HG03457 (cell line): ENCODE measurements around the gene KDM4D.
"Not testable (repeated sequence)": the region's sequence is repeated elsewhere in the genome, so short reads cannot be mapped to it uniquely, and the experiment has no call there.

Experiments
- ATAC-seq: cut with Tn5 transposase; IDR thresholded peaks from one replicate; pipeline ENCODE4 v1.9.1; 2021; ENCODE audit warnings: moderate number of reproducible peaks; ENCODE audit not compliant: unreplicated experiment

KDM4D gene

DNA sequence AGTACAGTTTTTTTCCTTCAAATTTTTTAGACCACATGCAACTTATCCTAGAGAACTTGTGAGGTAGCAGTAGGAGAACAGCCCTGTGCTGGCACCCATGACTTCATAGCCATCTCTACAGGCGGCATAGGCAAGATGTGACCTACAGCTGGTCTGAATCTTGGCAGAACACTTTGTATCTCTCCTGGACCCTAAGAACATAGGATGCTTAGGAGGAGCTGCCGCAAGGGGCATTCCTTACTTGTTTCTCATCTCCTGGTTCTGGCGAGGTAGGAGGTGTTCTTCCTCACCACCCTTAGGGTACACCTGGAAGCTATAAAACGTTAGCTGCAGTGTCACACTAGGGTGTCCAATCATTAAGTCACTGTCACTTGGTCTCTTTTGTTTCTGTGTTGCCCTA is 16.5 kb upstream of the KDM4D start:
- no peak for ATAC-seq

DNA sequence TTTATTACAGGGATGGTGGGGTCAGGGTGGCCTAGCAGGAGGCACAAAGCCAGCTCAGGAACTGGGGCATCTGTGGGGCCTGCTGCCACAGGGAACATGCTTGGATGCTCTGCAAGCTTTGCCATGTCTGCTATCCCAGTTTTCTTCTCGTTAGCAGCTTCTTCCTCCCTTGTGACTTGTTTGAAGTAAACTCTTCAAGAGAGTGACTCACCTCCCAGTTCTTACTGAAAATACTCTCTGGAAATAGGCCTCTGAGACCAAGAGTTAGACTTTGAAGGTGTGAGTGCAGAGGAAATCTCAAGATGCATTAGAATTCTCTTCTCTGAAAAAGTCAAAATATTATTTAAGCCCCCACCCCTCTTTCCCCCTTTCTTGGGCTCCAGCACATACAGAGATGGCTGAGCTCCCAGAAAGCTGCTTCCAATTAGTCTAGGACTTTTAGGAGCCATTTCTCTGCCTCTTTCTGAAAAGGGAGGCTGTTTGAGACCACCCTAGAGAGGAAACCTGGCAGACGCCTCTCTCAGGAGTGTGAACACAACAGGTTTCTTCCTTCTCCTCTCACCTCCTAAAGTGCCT is 15.3 kb upstream of the KDM4D start:
- ATAC-seq: no peak

DNA sequence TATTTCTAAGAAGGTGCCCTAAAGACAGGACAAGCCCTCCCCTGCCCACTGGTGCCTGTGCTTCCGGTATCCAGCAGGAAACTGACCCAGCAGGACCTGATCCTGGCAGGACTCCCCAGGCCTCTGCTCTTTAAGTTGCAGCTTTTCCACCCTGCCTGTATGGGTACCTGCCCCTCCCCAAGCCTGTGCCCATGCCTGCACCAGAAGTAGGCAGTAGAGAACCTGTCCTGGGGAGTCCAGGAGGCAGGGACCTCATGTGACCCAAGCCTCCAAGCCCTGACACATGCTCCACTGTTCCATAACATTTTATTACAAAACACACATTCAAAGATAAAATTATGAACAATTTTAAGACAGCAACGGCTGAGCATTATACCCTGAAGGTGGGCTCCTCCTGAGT is 14.3 kb upstream of the KDM4D start:
- ATAC-seq: no peak

DNA sequence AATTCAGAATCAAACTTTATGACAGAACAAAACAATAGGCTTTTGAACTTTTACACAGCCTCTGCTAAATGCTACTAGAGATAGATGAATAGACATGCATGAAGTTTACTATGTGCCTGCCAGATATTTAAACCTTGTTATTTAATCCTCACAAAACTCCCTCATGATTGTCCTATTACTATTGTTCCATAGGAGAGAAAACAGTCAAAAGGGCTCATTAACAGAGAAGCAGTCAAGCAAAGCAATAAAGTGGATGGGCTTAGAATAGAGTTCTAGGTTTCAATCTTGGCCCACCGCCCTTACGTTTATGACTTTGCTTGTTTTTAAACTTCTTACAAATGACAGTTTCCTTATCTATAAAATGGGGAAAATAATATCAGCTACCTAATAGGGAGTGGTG is 13.0 kb upstream of the KDM4D start:
- ATAC-seq: no peak

DNA sequence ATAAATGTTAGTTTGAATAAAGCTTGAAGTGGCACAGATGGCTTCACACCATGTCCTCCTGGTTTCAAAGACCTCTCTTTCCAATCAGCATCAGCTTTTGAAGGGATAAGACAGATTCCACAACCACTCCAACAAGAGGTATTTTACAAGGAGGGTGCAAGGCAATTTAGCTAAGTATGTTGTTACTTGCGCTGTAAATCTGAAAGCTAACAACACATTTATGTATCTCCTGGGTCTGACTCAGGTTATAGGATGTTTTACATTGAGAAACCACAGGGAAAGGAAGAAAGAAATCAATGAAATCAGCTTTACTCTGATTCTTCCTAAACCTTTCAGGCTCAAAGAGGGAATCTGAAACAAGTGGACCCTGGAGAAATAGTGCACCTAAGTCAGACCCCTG is 12.3 kb upstream of the KDM4D start:
- no peak for ATAC-seq

DNA sequence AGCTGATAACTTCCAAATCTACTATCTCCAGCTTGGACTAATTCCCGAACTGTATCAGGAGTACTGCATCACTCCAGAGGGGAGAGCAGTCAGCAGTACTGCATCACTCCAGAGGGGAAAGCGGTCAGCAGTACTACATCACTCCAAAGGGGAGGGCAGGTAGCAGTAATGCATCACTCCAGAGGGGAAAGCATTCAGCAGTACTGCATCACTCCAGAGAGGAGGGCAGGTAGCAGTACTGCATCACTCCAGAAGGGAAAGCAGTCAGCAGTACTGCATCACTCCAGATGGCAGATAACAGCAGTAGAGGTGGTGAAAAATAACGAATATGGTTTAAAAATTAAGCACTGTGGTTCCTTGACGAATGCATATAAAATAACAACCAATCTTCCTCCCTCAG is 8.6 kb upstream of the KDM4D start:
- ATAC-seq: no peak

DNA sequence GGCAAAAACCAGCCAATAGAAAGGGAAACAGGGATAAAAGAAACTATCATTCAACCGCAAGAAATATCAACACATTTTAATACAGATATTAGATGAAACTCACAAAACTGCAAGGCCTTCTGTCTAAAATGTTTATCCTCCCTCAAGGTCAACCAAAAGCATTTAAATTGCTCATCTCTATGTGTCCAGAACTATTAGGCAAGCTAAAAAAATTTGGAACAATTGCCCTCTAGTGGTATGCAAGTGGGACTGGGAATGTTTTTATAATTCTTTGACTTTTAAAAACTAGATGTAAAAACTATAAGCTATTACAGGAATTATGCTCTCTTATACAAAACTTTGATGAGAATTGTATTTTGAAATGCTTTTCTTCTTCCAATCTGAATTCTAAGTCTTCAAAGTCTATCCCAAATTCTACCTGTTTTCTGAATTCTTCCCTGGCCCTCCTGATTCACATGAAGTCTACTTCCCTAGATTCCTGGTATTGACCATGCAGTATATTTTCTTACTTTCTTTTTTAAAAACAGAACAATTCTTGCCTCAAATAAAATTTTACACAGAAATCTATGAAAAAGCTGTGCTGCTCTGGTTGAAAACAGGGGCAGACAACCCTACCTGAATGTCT is 5.1 kb upstream of the KDM4D start:
- no peak for ATAC-seq

DNA sequence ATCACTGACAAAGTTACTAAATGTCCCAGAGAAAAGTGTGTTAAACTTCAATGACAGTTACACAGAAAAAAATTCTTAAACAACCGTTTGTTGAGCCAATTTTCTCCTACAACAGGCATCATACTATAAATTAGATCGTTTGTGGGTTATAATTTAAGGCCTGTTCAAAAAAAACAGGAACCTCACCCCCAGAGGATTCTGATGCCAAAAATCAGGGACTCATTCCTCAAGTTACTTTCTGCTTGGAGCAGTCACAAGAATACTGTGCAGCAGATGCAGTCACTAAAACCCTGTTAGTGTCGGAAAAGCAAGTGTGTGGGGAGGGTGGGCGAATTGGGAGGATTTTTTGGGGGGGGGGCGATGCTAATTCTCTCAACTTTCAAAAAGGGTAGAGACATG is 810 bp upstream of the KDM4D start:
- ATAC-seq: no peak

DNA sequence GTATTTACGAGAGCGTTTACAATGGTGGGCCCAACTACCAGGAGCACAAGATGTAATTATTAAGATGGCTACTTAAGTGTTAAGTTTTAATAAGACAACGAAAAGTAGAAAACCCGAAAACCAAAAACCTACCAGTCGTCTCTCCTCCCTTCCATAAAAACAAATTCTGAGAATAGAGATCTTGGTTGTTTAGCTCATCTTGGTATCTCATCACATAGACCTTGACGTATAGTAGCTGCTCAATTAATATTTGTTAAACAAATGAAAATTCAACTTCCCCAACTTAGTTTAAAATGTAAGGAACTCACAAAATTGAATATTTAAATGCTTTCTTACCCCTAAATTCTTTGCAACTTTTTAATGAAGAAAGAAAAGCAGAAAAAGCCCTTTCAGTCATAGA is 669 bp downstream of the KDM4D start:
- no peak for ATAC-seq

DNA sequence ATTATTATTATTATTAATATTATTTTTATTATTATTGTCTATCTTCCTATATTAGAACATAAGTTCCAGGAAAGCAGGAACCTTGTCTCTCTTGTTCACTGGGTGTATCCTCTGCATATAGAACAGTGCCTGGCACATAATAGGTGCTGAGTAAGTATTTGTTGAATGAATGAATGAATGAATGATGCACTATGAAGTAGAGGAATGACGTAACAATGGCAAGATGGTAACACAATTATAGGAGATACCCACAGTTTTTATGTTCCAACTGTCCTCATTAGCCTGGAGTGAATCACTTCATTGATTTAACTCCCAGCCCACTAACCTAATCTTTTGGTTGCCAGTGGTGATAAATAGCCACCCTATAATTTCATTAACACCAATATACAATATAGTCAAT is 2.1 kb downstream of the KDM4D start:
- no peak for ATAC-seq

DNA sequence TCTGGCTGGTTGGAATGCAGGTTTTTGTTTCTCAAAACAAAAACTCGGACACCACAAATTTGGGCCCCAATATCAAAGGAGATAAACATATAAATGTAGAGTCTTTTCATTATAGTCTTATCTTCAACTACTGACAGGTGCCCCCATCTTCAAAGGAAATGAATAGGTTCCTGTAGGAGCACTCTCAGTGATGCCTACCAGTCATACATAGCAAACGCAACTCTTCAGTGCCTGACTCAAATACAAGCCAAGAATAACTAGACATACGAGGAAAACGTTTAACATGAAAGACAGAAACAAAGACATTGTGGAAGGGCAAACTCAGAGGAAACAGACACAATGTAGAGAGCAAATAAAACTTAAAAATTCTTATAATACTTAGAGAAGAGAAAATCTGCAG is 13.9 kb downstream of the KDM4D start:
- no peak for ATAC-seq

DNA sequence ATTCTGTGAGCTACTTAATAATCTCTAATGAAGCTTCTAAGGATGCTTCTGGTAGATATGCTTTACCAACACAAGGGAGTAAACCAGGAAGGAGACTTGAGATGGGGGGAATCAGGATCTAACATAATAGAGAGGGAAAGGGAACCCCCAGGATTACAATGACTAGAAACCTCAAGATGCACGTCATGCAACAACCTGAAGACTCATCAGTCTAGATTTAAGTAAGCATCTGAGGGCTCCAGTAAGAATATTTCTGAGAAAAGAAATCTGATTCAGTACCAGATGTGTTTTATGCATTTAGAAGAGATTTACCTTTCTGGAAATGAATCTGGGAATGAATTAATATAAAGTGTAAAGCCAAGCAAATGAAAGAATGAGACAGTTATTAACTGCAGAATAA is 15.2 kb downstream of the KDM4D start:
- no peak for ATAC-seq

DNA sequence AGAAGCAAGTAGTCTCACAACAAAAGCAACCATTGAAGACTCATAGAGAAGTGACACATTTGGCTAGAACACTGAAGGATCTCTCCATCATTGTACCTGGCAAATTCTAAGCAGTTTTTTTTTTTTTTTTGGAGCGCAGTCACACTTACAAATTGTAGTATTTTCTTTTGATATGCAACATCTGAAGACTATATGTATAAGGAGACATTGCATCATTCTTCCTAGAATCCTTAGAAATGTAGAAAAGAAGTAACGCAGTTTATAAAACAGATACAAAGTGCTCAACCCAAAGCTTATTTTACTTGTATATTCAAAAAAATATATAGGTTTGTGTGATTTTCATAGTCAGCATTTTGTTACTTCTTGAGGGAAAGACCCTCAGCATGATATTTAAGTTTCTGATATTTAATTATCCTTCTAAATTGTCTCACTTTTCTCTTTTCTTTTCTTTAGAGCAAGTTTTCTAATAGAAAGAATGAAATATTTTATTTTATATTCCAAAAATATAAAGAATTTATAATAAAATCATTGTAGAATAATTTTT is 20.0 kb downstream of the KDM4D start:
- no peak for ATAC-seq

DNA sequence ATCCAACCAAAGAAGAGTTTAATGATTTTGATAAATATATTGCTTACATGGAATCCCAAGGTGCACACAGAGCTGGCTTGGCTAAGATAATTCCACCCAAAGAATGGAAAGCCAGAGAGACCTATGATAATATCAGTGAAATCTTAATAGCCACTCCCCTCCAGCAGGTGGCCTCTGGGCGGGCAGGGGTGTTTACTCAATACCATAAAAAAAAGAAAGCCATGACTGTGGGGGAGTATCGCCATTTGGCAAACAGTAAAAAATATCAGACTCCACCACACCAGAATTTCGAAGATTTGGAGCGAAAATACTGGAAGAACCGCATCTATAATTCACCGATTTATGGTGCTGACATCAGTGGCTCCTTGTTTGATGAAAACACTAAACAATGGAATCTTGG is 23.9 kb downstream of the KDM4D start:
- no peak for ATAC-seq

DNA sequence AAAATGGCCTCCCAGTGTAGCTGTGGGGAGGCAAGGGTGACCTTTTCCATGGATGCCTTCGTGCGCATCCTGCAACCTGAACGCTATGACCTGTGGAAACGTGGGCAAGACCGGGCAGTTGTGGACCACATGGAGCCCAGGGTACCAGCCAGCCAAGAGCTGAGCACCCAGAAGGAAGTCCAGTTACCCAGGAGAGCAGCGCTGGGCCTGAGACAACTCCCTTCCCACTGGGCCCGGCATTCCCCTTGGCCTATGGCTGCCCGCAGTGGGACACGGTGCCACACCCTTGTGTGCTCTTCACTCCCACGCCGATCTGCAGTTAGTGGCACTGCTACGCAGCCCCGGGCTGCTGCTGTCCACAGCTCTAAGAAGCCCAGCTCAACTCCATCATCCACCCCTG is 24.8 kb downstream of the KDM4D start:
- no peak for ATAC-seq

DNA sequence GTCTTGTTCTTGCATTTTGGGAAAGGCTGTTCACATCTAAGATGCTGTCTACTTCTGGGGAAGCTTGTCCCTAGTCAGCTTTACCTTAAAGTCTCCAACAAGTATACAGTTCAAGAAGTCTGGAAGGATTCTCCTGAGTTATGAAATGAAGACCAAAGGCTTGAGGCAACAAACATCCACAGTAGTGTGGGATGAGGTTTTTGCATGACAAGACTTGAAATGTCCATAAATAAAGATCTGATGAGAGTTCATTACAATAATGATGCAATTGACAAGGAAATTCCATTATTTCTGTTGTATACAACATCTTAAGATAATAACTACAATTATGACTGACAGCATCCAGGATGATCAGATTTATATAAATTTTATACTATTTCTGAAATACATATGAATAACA is 30.2 kb downstream of the KDM4D start:
- ATAC-seq: no peak

DNA sequence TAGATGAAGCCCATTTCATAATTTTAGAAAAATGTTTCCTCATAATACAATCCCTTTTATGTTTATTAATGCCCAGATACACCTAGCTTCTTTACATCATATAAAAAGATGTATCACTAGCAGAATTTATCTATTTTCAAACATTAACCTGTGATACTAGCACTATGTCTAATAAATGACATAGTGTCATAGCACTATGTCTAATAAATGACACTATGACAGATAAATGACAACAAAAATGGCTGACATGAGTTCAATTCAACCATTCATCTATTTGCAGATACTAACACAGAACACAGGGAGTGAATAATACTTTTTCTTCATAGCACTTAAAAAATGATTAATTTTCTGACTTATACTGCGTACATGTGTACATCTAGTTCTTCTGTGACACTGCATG is 32.1 kb downstream of the KDM4D start:
- ATAC-seq: no peak

DNA sequence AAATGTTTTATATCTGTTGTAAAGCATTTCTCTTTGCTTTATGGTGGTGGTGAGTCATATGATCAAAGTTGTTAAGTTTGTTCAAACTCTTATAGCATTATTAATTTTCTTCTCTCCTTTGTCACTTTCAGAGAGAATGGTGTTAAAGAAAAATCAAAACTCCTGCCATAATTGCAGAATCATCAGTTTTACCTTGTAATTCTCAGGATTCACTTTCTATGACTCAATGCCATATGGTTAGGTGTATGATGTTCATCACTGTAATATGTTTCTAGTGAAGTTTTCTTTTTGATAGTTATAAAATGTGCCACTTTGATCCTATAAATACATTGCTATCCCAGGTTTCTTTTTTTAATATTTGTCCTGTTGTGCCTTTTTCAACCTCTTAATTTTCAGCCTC is 37.9 kb downstream of the KDM4D start:
- ATAC-seq: no peak

DNA sequence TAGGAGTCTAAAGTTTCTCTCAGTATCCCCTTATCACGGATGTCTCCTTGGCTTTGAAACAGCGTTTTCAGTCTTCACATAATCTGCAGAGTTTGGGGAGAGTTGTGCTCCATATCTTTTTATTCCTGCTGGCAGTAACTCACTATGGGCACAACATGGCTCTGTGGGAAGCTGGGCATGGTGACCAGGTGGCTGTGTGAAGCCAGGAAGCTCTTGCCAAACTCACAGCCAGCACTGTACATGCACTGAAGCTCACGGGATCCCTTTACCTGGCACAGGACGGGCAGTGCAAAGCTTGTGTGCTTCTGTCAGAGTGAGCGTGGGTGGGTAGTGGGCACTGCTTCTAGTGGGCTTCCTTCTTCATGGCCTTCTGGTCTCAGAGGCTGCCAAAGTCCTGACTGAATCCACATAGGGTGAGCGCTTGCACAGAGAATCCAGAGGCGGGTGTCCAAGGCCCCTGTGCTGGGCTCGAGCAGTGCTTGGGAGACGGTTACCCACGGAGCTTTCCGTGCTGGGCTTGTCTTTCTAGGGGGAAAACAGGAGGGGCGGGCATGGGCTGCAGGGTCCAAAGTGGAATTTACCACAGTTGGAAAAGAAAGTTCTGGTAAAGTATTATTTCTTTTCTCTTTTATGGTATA is 40.8 kb downstream of the KDM4D start:
- ATAC-seq: no peak

DNA sequence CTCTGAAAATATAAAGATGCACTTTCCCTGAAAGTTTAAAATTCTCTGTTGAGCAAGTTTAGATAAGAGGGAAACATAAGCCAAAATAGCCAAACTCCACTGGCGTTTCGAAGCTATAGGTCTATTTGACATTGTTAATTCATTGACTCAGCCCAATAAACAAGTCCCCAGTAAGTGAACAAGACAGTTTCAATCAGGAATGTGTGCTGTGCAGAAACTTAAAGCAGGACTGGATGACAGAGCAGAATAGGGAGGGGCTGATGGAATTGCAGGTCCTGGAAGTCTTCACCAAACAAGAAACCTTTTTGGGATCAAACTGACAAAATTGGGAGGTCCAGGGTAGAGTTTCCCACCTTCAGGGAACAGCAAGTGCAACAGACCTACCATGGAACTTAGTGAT is 42.6 kb downstream of the KDM4D start:
- ATAC-seq: no peak

DNA sequence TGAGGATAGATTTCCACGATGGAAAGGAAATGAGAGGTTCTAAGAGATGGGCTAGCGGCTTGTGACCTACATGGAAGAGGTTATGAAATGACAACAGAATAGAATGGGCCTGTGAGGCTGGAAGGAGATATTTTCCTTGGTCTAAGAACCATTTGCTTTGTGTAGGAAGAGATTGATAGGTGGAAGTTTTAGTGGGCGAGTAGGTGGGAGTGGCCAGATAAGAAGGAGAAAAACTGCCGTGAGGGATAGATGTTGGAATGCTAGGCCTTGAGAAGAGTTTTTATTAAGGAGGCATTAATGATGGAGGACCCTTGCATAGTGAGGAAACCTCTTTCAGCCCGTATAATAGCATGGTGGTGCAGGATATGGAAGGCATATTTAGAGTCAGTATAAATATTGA is 48.0 kb downstream of the KDM4D start:
- not testable (repeated sequence) for ATAC-seq

DNA sequence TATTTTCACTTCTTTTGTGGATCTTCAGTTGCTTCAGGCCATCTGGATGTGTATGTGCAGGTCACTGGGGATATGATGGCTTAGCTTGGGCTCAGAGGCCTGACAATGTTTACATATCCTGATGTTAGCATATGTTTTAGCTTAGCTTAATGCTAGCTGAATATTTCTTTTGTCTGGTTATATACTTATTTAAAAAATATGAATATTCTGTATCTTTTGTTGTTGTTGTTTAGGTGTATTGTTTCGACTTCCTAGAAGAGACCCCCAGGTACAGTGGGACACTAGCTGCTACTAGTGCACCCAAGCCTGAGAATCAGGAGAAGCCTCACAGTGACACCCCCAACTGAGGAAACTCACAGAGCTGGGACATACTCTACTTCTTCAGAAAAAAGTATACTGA is 51.4 kb downstream of the KDM4D start, which contains the start of gene KDM4E:
Gene KDM4E (plus strand): TSS at position 301 of the 400 bp plus-strand sequence. CDS start 300 bp downstream, outside the sequence.
- ATAC-seq: no peak
